GM19238 (cell line): Measurements from ENCODE around the gene SP3.

Experiments used
- DNase-seq: peaks from one replicate; pipeline ENCODE4 v3.0.0; 2011; ENCODE audit warnings: low spot score; ENCODE audit not compliant: insufficient read length

Gene SP3

DNA sequence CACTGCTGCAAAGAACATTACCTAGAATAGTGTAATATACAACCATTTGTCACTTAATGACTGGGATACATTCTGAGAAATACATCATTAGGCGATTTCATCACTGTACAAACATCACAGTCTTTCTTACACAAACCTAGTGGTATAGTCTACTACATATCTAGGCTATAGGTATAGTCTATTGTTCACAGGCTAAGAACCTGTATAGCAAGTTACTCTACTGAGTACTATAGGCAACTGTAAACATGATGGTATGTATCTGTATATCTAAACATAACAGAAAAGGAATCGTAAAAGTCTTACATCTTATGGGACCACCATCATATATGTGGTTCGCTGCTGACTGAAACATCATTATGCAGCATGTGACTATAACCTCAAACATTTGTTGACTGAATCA, 21.4 kb downstream of the SP3 start:
- no peak for DNase-seq

DNA sequence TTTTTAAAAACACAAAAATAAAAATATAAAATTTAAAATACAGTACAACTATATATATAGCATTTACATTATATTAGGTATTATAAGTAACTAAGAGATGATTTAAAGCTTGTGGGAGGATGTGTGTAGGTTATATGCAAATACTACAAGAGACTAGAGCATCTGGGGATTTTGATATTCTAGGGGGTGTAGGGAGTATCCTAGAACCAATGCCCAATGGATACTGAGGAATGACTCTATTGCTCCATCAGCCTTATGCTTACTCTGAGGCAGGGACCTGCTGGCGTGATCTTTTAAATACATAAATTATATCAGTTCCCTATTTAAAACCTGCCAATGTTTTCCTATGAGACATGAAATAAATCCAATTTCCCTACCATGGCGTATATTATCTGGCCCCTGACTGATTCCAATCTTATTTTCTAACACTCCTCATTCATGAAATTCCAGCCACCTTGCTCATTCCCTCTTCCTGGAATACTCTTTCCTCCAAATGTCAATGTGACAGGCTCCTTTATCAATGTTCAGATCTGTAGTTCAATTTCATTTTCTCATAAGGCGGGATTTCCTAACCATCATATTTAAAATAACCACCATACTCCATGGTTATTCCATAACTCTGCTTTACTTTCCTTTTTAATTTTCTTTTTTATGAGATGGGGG, 22.2 kb downstream of the SP3 start:
- no peak for DNase-seq

DNA sequence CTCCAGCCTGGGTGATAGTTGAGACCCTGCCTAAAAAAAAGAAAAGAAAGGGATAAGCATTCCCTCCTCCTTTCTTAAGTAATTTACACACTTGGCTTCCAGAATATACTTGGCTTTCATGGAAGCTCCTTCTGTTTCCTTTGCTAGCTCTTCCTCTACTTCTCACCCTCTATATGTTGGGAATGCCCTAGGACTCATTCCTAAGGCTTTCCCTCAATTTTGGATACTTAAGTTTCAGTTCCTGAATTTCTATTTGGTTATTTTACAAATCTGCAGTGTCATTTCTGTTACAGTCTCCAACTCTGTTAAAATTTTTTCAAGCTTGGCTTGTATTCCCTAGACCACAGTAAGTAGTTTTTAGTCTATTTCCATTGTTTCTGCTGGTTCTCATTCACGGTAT, 23.6 kb downstream of the SP3 start:
- no peak for DNase-seq

DNA sequence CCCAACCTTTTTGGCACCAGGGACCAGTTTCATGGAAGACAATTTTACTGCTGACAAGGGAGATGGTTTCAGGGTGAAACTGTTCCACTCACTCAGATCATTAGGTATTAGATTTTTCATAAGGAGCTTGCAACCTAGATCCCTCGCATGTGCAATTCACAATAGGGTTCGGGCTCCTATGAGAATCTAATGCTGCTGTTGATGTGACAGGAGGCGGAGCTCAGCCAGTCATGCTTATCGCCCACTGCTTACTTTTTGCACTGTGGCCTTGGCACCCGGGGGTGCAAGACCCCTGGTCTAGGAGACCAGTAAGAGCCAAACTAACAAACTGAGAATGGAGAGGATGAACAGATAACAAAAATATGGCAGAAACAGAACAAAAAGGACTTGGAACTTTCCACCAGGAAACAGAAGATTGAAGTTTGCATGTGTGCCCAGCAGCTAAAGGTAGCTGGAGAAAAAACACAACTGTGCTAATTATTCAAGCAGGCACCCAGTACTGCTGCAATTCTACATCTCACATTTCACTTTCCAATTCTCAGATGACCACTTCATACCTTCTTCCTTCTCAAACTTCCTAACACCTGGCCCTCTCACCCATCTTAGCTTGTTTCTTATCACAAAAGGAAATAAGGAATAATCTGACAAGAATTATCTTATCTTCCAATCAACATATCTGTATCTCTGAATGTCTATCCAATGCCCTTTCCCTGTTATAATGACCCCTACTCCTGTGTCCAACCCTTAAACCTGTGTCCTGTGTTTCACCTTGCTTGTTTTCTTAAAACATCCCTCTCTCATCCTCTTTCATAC, 24.8 kb downstream of the SP3 start:
- no peak for DNase-seq

DNA sequence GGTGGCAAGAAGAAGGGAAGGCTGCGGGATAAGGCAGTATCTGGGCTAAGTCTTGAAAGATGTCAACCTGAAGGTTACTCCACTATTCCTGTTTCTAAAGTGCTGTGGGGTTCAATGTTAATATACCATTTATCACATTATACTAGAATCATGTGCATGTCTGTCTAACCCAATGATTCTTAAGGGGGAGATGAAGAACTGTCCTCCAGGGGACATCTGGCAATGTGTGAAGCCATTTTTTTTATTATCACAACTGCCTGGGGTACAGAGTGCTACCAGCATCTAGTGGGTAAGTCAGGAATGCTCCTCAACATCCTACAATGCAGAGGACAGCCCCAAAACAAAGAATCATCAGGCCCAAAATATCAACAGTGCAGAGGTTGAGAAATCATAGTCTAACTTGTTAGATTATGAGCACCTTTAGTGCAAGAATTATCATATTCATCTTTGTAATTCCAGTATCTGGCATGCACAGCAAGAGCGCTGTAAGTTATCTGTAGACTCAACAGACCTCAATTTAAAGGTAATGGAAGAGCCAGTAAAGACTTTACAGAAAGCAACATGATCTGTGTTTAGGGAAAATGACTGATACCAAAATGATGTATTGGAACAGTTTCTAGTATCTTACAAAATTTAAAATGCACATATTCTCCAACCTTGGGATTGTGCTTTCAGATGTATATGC, 26.3 kb downstream of the SP3 start:
- DNase-seq = no peak

DNA sequence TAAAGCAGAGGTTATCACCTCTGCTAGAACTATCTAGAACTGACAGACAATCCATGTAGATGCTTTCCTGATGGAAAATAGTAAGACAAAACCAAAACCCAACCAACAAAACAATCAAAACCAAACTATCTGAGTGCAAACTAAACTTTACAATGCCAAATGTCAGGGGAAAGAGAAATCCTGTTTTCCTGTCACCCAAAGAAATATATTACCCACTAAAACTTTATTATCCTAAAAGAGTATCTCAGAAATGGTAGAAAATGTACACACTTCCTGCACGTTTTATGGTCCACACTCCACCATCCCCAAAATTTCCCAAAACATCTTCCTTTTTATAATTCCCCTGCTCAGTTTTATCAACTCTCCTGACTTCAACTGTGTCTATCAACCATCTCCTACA, 29.9 kb downstream of the SP3 start:
- DNase-seq = no peak

DNA sequence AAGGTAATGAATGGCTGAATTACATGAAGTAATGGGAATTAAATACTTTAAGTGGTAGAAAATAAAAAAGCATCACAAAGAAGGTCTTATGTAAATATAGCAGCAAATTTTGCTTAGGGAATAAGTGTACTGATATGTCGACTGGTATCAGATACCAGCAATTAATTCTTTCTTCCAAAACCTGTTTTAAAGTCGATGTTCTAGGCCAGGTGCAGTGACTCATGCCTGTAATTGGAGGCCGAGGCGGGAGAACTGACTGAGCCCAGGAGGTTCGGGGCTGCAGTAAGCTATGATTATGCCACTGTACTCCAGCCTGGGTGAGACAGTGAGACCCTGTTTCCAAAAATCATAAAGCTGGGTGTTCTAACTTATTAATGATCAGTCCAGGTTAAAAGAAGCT, 30.3 kb downstream of the SP3 start:
- DNase-seq = no peak

DNA sequence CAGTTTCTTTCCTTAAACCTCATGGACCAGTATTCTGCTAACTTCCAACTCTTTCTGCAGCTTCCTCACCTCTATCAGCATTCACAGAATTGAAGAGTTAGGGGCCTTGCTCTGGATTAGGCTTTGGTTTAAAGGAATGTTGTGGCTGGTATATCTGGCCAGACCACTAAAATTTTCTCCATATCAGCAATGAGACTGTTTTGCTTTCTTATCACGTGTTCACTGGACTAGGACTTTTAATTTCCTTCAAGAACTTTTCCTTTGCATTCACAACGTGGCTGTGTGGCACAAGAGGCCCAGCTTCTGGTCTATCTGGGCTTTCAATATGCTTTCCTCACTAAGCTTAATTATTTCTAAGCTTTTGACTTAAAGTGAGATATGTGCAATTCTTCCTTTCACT, 33.4 kb downstream of the SP3 start:
- no peak for DNase-seq

DNA sequence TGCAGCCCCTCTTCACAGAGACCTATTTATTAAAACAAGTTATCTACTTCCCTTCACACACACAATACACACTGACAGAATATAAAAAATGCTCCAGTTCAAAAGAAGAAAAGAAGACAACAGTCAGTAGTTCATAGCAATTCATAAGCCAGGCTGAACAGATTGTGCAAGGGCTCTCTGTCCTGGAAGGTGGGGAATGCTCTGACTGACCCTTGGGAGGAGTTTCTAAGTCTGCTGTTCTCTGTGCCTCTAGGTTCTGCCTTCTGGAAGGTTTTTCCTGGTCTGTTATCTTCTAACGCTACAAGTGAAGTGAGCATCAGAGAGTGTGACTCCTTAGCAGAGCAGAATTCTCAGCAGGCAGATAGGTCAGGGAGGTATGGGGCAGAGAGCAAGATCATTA, 35.7 kb downstream of the SP3 start:
- no peak for DNase-seq

DNA sequence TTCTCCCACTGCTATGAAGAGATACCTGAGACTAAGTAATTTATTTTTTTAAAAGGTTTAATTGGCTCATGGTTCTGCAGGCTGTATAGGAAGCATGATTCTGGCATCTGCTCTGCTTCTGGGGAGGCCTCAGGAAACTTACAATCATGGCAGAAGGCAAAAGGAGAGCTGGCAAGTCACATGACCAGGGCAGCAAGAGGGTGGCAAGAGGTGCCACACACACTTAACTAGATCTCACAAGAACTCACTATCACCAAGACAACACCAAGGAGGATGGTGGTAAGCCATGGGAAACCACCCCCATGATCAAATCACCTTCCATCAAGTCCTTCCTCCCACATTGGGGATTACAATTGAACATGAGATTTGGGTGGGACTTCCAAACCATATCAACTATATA, 38.3 kb downstream of the SP3 start:
- DNase-seq = no peak

DNA sequence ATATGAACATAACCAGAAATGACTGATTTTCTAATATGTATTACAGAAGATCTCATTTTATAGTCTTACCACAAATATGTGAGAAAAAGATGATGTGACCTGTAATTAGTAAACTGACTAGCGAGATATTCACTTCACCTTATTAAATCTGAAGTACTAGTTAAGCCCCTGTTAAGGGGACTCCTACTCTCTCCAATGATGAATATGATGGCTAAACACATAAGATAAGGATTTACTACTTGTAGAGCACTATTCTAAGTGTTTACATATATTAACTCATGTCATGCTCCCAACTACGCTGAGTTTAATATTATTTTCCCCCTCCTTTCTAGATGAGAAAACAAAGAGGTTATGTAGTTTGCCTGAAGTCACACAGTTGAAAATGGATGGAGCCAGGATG, 40.9 kb downstream of the SP3 start:
- no peak for DNase-seq

DNA sequence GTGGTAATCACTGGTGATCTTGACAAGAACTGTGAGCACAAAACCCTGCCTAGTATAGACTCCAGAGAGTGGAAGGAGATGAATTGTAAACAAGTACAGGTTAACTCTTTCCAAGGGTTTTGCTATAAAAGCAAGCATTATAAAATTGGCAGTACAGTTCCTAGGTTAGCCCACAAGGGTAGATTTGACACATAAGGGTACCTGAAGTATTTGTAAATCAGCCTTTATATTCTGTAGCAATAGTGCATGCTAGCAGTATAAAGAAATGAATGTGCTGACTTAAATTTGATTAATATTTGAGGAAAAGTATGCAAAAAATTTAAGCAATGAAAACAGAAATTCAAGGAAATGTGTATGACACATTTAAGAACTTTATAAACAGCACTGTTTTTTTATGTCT, 42.4 kb downstream of the SP3 start:
- no peak for DNase-seq

DNA sequence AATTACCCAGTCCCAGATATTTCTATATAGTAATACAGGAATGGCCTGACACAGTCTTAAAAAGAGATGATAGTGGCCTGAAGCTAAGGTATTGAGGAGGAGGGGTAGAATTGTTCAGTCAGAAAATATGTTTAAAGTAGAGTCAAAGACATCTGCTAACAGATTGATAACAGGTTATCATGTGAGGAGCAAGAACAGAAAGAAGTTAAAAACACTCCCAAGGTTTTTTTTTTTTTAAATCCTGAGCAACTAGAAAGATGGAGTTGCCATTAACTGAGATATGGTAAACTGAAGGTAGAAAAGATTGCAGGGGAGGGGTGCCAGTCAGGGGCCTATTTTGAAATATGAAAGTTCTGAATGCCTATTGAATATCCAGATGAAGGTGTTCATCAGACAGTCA, 43.1 kb downstream of the SP3 start:
- no peak for DNase-seq

DNA sequence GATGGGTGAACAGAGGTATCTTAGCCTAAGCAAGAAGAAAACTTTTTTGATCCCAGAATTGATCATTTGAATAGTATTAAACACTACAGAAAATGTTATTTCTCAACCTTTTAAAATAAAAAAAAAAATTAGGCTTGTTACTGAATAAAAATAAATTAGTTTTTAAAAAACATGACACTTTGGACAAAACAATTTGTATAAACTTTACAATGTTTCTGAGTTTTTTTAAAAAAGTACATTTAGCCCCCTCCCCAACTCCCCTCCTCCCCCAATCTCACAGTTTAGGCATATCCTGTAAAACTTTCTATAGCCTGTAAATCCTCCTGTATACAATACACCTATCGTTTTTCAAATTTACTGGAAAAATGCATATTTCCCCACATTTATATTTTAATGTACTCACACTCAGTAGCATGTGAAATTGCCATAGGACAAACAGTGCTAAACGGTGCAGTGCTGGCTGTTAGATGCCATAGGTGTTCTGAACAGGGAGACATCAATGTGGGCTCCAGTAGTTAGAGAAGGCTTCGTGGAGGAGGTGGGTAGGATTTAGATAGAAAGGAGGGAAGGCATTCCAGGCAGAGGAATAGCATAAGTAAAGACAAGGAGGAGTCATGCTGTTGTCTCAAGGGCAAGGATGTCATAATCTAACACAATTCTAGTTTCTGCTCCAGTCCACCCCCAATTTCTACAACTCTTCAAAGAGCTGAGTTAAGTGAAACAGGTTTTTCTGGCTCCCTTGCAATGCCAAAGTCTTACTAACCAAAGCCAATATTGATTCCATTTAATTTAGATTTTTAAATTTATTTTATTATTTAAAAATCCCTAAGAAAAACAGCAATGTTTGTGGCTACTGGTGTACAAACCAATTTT, 50.9 kb downstream of the SP3 start:
- no peak for DNase-seq

DNA sequence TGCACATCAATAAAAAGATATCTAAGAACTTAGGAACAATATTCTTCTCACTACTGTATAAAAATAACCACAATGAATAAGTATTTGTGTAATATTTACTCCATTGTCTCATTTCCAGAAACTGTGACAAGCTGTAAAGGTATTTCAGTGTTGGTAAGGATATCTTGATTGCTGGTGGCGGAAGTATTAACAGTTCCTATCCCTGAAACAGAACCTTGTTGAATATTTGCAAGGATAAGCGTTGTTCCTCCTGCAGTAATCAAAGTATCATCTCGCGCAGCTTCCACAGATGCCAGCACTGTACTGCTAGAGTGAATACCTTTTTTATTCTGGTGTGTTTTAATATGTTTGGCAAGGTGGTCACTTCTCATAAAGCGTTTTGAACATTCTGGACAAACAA, 55.3 kb downstream of the SP3 start:
- DNase-seq = no peak

DNA sequence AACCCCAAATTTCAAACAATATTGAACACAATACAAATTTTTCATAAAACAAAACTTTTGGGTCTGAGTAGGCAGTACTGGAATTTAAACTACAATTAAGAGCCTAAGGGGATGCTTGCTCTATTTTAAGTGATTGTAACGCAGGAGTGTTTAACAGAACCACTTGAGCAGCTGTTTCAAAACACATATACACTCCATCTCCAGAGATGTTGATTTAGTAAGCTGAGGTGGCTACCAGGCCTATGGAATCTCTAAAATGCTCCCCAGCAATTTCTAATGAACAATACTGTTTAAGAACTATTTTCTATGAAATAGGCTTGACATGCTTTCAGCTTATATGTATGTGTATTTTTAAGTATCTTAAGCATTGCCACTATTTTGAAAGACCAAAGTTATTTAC, 58.5 kb downstream of the SP3 start:
- DNase-seq = no peak

DNA sequence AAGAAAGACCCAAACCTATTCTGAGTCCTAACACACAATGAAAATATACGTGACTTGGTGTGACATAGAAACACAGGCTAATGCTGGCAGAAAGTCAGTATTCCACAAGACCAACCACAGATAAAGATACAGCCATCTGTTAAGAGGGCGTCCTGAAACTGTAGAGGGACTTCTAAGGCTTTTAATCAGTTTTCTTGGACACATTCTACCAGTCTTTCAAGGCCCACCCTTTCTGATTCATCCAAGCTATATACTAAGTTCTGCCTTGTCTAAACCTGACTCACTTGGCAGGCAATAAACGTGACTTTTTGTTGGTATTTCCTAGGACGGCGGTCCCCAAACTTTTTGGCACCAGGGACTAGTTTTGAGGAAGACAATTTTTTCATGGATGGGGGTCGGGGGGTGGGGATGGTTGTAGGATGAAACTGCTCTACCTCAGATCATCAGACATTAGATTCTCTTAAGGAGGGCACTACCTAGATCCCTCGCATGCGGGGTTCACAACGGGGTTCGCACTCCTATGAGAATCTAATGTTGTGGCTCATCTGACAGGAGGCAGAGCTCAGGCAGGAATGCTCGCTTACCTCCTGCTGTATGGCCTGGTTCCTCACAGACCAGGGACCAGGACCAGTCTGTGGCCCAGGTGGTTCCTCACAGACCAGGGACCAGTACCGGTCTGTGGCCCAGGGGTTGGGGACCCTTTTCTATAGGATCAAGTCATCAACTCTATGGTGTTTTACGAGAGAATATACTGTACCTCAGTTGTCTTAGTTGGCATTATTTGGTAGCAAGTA, 61.4 kb downstream of the SP3 start:
- DNase-seq = no peak

DNA sequence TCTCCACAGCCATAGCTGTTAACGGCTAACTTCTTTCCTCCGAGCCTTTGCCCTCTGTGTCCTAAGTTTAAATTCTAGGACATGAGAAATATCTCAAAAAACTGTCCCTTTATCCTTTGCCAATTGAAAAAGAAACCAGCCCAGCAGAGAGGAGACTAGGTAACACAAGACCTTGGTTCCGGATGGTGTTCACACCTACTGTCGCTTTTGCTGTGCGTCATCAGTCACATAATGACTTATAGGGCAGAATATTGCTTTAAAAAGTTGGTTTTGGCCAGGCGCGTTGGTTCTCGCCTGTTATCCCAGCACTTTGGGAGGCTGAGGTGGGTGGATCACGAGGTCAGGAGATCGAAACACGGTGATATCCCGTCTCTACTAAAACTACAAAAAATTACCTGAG, 66.2 kb downstream of the SP3 start:
- DNase-seq = no peak

DNA sequence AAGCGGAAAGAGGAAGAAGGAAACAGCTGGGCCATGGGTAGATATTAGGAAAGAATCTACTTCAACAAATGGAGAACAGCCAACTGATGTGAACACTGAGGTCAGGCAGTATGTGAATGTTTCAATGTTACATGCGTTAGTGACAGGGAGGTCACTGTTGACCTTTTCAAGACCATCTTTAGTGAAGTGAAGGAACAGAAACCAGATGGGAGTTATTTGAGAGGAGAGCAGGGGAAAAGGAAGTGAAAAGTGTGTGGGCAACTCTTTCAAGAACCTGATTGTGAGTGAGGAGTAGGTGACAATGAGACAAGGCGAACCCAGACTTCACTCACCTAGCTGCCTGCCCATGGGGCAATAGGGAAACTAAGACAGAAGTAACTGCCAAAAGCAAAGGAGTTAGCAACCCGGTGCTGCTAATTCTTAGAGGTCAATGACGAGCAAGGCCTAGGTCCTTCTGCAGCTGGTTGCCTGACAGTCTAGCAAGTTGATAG, 67.0 kb downstream of the SP3 start:
- peak; percentile 28 for DNase-seq

DNA sequence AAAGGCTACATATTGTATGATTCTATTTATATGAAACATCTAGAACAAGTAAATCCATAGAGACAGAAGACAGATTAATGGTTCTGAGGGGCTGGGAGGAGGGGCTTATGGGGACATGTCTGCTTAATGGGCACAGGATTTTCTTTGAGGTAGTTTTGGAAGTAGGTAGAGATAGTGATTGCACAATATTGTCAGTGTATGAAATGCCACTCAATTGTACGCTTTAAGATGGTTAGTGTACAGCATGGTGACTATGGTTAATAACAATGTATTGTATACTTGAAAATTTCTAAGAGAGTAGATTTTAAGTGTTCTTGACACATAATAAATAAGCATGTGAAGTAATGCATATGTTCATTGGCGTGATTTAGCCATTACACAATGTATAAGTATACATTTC, 68.4 kb downstream of the SP3 start:
- DNase-seq = no peak

DNA sequence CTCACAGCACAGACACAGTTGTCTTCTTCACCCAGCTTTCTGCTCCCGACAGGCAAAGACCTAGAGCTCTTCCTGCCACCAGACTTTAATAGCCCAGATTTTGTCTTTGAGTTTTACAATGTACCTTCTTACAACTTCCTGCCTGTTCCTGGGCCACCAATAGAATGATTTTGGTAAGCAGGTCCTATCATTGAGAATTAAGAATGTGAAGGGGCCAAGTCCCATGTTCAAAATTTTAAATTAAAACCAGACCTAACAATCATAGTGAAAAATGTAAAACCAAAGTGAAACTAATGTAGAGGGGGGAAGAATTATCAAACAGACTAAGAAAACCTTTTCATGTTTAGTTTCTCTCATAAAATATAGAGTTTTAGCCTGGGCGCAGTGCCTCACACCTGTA, 72.8 kb downstream of the SP3 start:
- no peak for DNase-seq
